ENCODE data around the gene CAPN10. TPM values are rescaled to one million over a fixed set of nuclear protein-coding genes. Genes with fewer than 3 reads are reported as not detected.

The CAPN10 gene
- total RNA-seq, 1 experiment from 2014 or later = 47.4 TPM

GRCh38 chr2:240639566-240639965, 53.0 kb downstream of the CAPN10 start:
- peaks cover 0 to 3% of the 10 kb centered on the region in 2 experiments; a peak in 1 of 4 replicates for H3K4me1 Mint-ChIP-seq
- H2BK12ac ChIP-seq (ENCODE audit: insufficient read length, low read depth, low read length) = no peak overlapping the region
- H3K4me3 Mint-ChIP-seq = no peak overlapping the region
- H3K9me3 ChIP-seq (ENCODE audit: control insufficient read depth, low read depth, low read length) = no peaks in the 10 kb centered on the region
- no peak overlapping the region for H4K8ac ChIP-seq (replicated peaks; ENCODE audit: insufficient read length, low read depth, low read length)
- no peak overlapping the region for H3K56ac ChIP-seq (ENCODE audit: insufficient read length, low read depth, low read length)
- no peaks in the 10 kb centered on the region for H3K79me2 ChIP-seq (ENCODE audit: insufficient read depth, low read length)
- no peak overlapping the region for H3K9ac ChIP-seq (ENCODE audit: extremely low read depth, insufficient read length, low read length)
- H4K20me1 ChIP-seq (ENCODE audit: control insufficient read depth, insufficient read depth, insufficient read length) = no peaks in the 10 kb centered on the region
- no peaks in the 10 kb centered on the region; the same call in 1 of the 2 replicates for H3K27me3 ChIP-seq (ENCODE audit: insufficient read depth, low read length)
- no peaks in the 10 kb centered on the region for H3K4me1 ChIP-seq (ENCODE audit: insufficient read depth, low read length)
- peaks cover 41% of the 10 kb centered on the region for H3K27me3 Mint-ChIP-seq (ENCODE audit: low read depth)
- H3K18ac ChIP-seq (ENCODE audit: insufficient read length, low read depth, low read length) = no peak overlapping the region
- no peak overlapping the region for H2BK5ac ChIP-seq (ENCODE audit: insufficient read length, low read length)
- peaks cover 12 to 24% of the 10 kb centered on the region in 2 experiments; a peak in 4 of 5 replicates for H3K9me3 Mint-ChIP-seq
- no peak overlapping the region for H3K27ac ChIP-seq (ENCODE audit: insufficient read length, low read depth, low read length)
- no peak for TF ChIP-seq CTCF (conservative IDR thresholded peaks at IDR 0.05)
- H3K23ac ChIP-seq (ENCODE audit: insufficient read length, low read depth, low read length) = no peak overlapping the region
- DNase-seq = no peak
- H3K4ac ChIP-seq (ENCODE audit: low read depth, low read length) = no peak overlapping the region
- H3K79me1 ChIP-seq (ENCODE audit: insufficient read depth, low read depth, low read length, poor library complexity, severe bottlenecking) = no peaks in the 10 kb centered on the region
- no peak overlapping the region for H2BK20ac ChIP-seq (ENCODE audit: low read depth, low read length, poor library complexity, severe bottlenecking)
- no peak overlapping the region for H2AK5ac ChIP-seq (ENCODE audit: insufficient read length, low read length)
- no peak overlapping the region for H3T11ph ChIP-seq (ENCODE audit: low read length)
- no peaks in the 10 kb centered on the region for H3K23me2 ChIP-seq (ENCODE audit: insufficient read length, low read depth, low read length, poor library complexity, severe bottlenecking)
- H3K36me3 Mint-ChIP-seq (ENCODE audit: insufficient read depth in 1 of 3, low read depth in 3 of 3) = peaks cover 0 to under 1% (median 0%) of the 10 kb centered on the region in 3 experiments; a peak in 3 of 7 replicates
- H4K91ac ChIP-seq (ENCODE audit: insufficient read length, low read depth, low read length) = no peak overlapping the region
- H2AFZ ChIP-seq (ENCODE audit: low read length) = no peak overlapping the region
- H4K5ac ChIP-seq (ENCODE audit: insufficient read length, low read depth, low read length) = no peak overlapping the region
- no peak overlapping the region for H3K4me2 ChIP-seq (ENCODE audit: insufficient read depth, insufficient read length, low read length)
- no peak overlapping the region for H3K14ac ChIP-seq (ENCODE audit: insufficient read depth, low read length)
- no CpG with 5 or more reads among the region's 18 CpGs for WGBS (ENCODE audit: extremely low coverage, insufficient read length, low lambda C conversion rate)
- no peak overlapping the region for H2BK120ac ChIP-seq (ENCODE audit: low read depth, low read length, poor library complexity, severe bottlenecking)
- H2BK15ac ChIP-seq (ENCODE audit: low read depth, low read length) = no peak overlapping the region
- no peak overlapping the region for H3K27ac Mint-ChIP-seq
